Lower leg skin (tissue), 3 donors: ENCODE measurements around the gene CSNK1A1L.

Experiments used
- POLR2A ChIP-seq, 2 donors: fragments of 450-650 bp; IDR thresholded peaks; one replicate each; pipeline ENCODE4 v1.6.1; 2016 to 2017; ENCODE audit warnings: antibody characterized with exemption in 2 of 2, mild to moderate bottlenecking in 1 of 2, moderate library complexity in 1 of 2
- TF ChIP-seq, protein P1 (sequence below), 3 donors: fragments of 450-650 bp; IDR thresholded peaks; one replicate each; pipeline ENCODE4 v1.5.1; 2016; ENCODE audit warnings: antibody characterized with exemption in 3 of 3, mild to moderate bottlenecking in 3 of 3, moderate library complexity in 2 of 3

DNA sequence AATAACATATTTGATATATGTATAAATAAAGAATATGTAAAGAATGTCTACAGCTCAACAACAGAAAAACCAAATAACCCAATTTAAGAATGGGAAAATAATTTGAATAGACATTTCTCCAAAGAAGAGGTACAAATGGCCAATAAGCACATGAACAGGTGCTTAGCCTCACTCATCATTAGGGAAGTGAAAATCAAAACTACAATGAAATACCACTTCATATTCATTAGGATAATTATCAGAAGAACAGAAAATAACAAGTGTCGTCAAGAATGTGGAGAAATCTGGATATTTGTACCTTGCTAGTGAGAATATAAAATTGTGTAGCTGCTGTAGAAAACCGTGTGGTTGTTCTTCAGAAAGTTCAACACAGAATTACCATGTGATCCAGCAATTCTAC, 37.6 kb downstream of the CSNK1A1L start:
- TF ChIP-seq, protein P1, sequence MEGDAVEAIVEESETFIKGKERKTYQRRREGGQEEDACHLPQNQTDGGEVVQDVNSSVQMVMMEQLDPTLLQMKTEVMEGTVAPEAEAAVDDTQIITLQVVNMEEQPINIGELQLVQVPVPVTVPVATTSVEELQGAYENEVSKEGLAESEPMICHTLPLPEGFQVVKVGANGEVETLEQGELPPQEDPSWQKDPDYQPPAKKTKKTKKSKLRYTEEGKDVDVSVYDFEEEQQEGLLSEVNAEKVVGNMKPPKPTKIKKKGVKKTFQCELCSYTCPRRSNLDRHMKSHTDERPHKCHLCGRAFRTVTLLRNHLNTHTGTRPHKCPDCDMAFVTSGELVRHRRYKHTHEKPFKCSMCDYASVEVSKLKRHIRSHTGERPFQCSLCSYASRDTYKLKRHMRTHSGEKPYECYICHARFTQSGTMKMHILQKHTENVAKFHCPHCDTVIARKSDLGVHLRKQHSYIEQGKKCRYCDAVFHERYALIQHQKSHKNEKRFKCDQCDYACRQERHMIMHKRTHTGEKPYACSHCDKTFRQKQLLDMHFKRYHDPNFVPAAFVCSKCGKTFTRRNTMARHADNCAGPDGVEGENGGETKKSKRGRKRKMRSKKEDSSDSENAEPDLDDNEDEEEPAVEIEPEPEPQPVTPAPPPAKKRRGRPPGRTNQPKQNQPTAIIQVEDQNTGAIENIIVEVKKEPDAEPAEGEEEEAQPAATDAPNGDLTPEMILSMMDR (IDR thresholded peaks at IDR 0.05): no peak
- TF ChIP-seq POLR2A (IDR thresholded peaks at IDR 0.05): no peak
